ENCODE data around the gene PYGB.

Gene PYGB

GRCh38 chr20:25271486-25272222 is 23.8 kb downstream of the PYGB start:
- POLR2A ChIA-PET, result interaction anchor here (0.6 kb wide), 1 partner anchor 40 kb away, joined by 4 read pairs; no protein-coding TSS in a partner anchor
- no peaks in the 10 kb centered on the region for H3K9me3 ChIP-seq (ENCODE audit: control insufficient read depth, insufficient read depth, low read depth, low read length)
- H3K4me1 ChIP-seq (ENCODE audit: control insufficient read depth, insufficient read depth, low read length), result no peaks in the 10 kb centered on the region
- peaks cover 0 to 73% of the 10 kb centered on the region in 2 experiments; a peak in 2 of 3 replicates for H3K36me3 ChIP-seq (ENCODE audit: control insufficient read depth in 2 of 2, insufficient read depth in 1 of 2, low read length in 2 of 2)
- H3K27ac ChIP-seq (ENCODE audit: extremely low read depth, low read depth, low read length), result no peak overlapping the region
- CTCF ChIA-PET, result no interaction called here
- H3K4me3 ChIP-seq (ENCODE audit: low read depth, low read length), result no peak overlapping the region
- TF ChIP-seq KLF7 (tag by site-specific recombination; IDR thresholded peaks at IDR 0.05; ENCODE audit: borderline replicate concordance), result no peak
- no peak for TF ChIP-seq ZNF501 (tag by site-specific recombination; IDR thresholded peaks at IDR 0.05)
- TF ChIP-seq ZNF449 (tag by site-specific recombination; IDR thresholded peaks at IDR 0.05), result no peak
- TF ChIP-seq PRDM4 (tag by site-specific recombination; IDR thresholded peaks at IDR 0.05), result no peak
- TF ChIP-seq ZNF521 (tag by site-specific recombination; IDR thresholded peaks at IDR 0.05), result no peak
- TF ChIP-seq CTCF (tag by site-specific recombination; IDR thresholded peaks at IDR 0.05), result no peak
- no peak for TF ChIP-seq REST (tag by site-specific recombination; IDR thresholded peaks at IDR 0.05)
- TF ChIP-seq ZNF558 (tag by site-specific recombination; IDR thresholded peaks at IDR 0.05), result no peak
- no peak for TF ChIP-seq TCF7L2 (IDR thresholded peaks at IDR 0.05; ENCODE audit: borderline replicate concordance, low read depth, low read length)
- TF ChIP-seq ZNF404 (tag by site-specific recombination; IDR thresholded peaks at IDR 0.05), result no peak

- no peak for TF ChIP-seq ZNF473 (tag by site-specific recombination; IDR thresholded peaks at IDR 0.05)
- TF ChIP-seq ZEB2 (tag by site-specific recombination; IDR thresholded peaks at IDR 0.05), result no peak
- TF ChIP-seq ZBTB6 (tag by site-specific recombination; IDR thresholded peaks at IDR 0.05), result no peak
- TF ChIP-seq ZNF510 (tag by site-specific recombination; IDR thresholded peaks at IDR 0.05; ENCODE audit: insufficient replicate concordance), result no peak
- Histone ChIP-seq H3K9me3 (ENCODE audit: control insufficient read depth, insufficient read depth, low read depth, low read length) (no peaks in the 10 kb centered on the region), H3K4me3 (ENCODE audit: low read depth, low read length) (no peak overlapping the region), H3K4me1 (ENCODE audit: control insufficient read depth, insufficient read depth, low read length) (no peaks in the 10 kb centered on the region), H3K27ac (ENCODE audit: extremely low read depth, low read depth, low read length) (no peak overlapping the region), H3K36me3 (ENCODE audit: control insufficient read depth in 2 of 2, insufficient read depth in 1 of 2, low read length in 2 of 2) (peaks cover 0 to 81% of the 10 kb centered on the region in 2 experiments; a peak in 2 of 3 replicates)
- POLR2A ChIA-PET, result no interaction called here
- CTCF ChIA-PET, result interaction anchor here (0.7 kb wide), 1 partner anchor 121 kb away, joined by 4 read pairs; no protein-coding TSS in a partner anchor
Measured at GRCh38 chr20:25272223-25273000, 24.5 kb downstream of the PYGB start.
